ENCODE data around the gene ACOT7. TPM values are rescaled to one million over a fixed set of nuclear protein-coding genes. Genes with fewer than 3 reads are reported as not detected.
A peak's percentile ranks its signal among the peaks of the same experiment; 100 is the strongest.

Gene ACOT7
- total RNA-seq, 2 experiments from 2014 or later, result 5.3 to 5.4 TPM

- DNase-seq, result no peak
- Mint-ChIP-seq H3K9me3 (no peaks in the 10 kb centered on the region), H3K36me3 (ENCODE audit: low read depth) (peaks cover 4% of the 10 kb centered on the region), H3K4me1 (ENCODE audit: low read depth) (peaks cover 69% of the 10 kb centered on the region), H3K27ac (peak overlapping the region; percentile 92), H3K4me3 (no peak overlapping the region), H3K27me3 (no peaks in the 10 kb centered on the region)
- ChIA-PET POLR2A (interaction anchor here (1.0 to 4.0 kb wide), 2 partner anchors 31 to 32 kb away, joined by 3 to 41 read pairs; partner anchors contain the start of gene ACOT7), CTCF (interaction anchor here (1.1 to 2.5 kb wide), 5 partner anchors 13 to 115 kb away, joined by 3 to 8 read pairs (median 6); no protein-coding TSS in a partner anchor)
- no peaks in the 10 kb centered on the region for H3K27me3 ChIP-seq (ENCODE audit: control insufficient read depth in 1 of 2, insufficient read depth in 2 of 2, low read length in 2 of 2)
- no peak for TF ChIP-seq CTCF (IDR thresholded peaks at IDR 0.05)
- H3K27ac ChIP-seq (ENCODE audit: low read depth in 1 of 2, low read length in 2 of 2), result no peak overlapping the region
- intact Hi-C loops (cut with DNase I, micrococcal nuclease), result no loop called here
- H3K4me3 ChIP-seq (ENCODE audit: low read length), result no peak overlapping the region
- no peaks in the 10 kb centered on the region for H3K9me3 ChIP-seq (ENCODE audit: control insufficient read depth in 1 of 2, insufficient read depth in 1 of 2, low read length in 2 of 2)
- no peaks in the 10 kb centered on the region for H3K36me3 ChIP-seq (ENCODE audit: insufficient read depth, low read length)
- H3K4me1 ChIP-seq (ENCODE audit: insufficient read depth, low read length), result peaks cover 77% of the 10 kb centered on the region
- no peak for ATAC-seq (ENCODE audit: poor library complexity)
These were observed 32.3 kb downstream of the ACOT7 start for GRCh38 chr1:6361124-6361775.

GRCh38 chr1:6360517-6361070, 33.0 kb downstream of the ACOT7 start:
- Histone ChIP-seq H3K4me1 (ENCODE audit: insufficient read depth, low read length) (peaks cover 70% of the 10 kb centered on the region), H3K4me3 (ENCODE audit: low read length) (no peak overlapping the region), H3K9me3 (ENCODE audit: control insufficient read depth in 1 of 2, insufficient read depth in 1 of 2, low read length in 2 of 2) (no peaks in the 10 kb centered on the region), H3K27ac (ENCODE audit: low read depth in 1 of 2, low read length in 2 of 2) (peak overlapping the region in 1 of 2 donors; percentile 86), H3K27me3 (ENCODE audit: control insufficient read depth in 1 of 2, insufficient read depth in 2 of 2, low read length in 2 of 2) (no peaks in the 10 kb centered on the region), H3K36me3 (ENCODE audit: insufficient read depth, low read length) (no peaks in the 10 kb centered on the region)
- Mint-ChIP-seq H3K4me3 (peak overlapping the region; percentile 58), H3K27ac (peak overlapping the region; percentile 92), H3K27me3 (no peaks in the 10 kb centered on the region), H3K4me1 (ENCODE audit: low read depth) (peaks cover 69% of the 10 kb centered on the region), H3K36me3 (ENCODE audit: low read depth) (peaks cover 4% of the 10 kb centered on the region), H3K9me3 (no peaks in the 10 kb centered on the region)
- POLR2A ChIA-PET, result interaction anchor here (3.1 to 4.0 kb wide), 2 partner anchors 12 to 33 kb away, joined by 30 to 41 read pairs; partner anchors contain the start of gene ACOT7
- intact Hi-C loops (cut with DNase I, micrococcal nuclease), result no loop called here
- CTCF ChIA-PET, result interaction anchor here (1.5 to 2.5 kb wide), 2 partner anchors 12 to 114 kb away, joined by 6 to 8 read pairs; no protein-coding TSS in a partner anchor
- DNase-seq (peak in 1 of 14 experiments; percentile 15), ATAC-seq (ENCODE audit: poor library complexity) (no peak)
- TF ChIP-seq CTCF (IDR thresholded peaks at IDR 0.05), result no peak

- peak in 1 of 14 experiments; percentile 15 for DNase-seq
These were observed 33.5 kb downstream of the ACOT7 start for GRCh38 chr1:6360117-6360496.

More at GRCh38 chr1:6360117-6360496, 33.5 kb downstream of the ACOT7 start:
- H3K36me3 Mint-ChIP-seq (ENCODE audit: low read depth), result peaks cover 1% of the 10 kb centered on the region
- H3K27me3 ChIP-seq (ENCODE audit: control insufficient read depth in 1 of 2, insufficient read depth in 2 of 2, low read length in 2 of 2), result no peaks in the 10 kb centered on the region
- ChIA-PET CTCF (interaction anchor here (1.5 to 2.5 kb wide), 2 partner anchors 12 to 113 kb away, joined by 6 to 8 read pairs; no protein-coding TSS in a partner anchor), POLR2A (interaction anchor here (3.1 to 4.0 kb wide), 2 partner anchors 12 to 34 kb away, joined by 30 to 41 read pairs; partner anchors contain the start of gene ACOT7)
- no peaks in the 10 kb centered on the region for H3K27me3 Mint-ChIP-seq
- TF ChIP-seq CTCF (IDR thresholded peaks at IDR 0.05), result no peak
- H3K27ac ChIP-seq (ENCODE audit: low read depth in 1 of 2, low read length in 2 of 2), result peak overlapping the region; percentile 58 to 86
- H3K27ac Mint-ChIP-seq, result peak overlapping the region; percentile 92
- peak overlapping the region; percentile 79 for H3K4me3 Mint-ChIP-seq
- no peak for ATAC-seq (ENCODE audit: poor library complexity)
- H3K9me3 ChIP-seq (ENCODE audit: control insufficient read depth in 1 of 2, insufficient read depth in 1 of 2, low read length in 2 of 2), result no peaks in the 10 kb centered on the region
- no peaks in the 10 kb centered on the region for H3K36me3 ChIP-seq (ENCODE audit: insufficient read depth, low read length)
- intact Hi-C loops (cut with DNase I, micrococcal nuclease), result no loop called here
- H3K4me1 Mint-ChIP-seq (ENCODE audit: low read depth), result peaks cover 66% of the 10 kb centered on the region
- no peaks in the 10 kb centered on the region for H3K9me3 Mint-ChIP-seq
- H3K4me3 ChIP-seq (ENCODE audit: low read length), result no peak overlapping the region
- H3K4me1 ChIP-seq (ENCODE audit: insufficient read depth, low read length), result peaks cover 66% of the 10 kb centered on the region

Measured in CD4-positive, alpha-beta T cell (primary cell).